Uterus (tissue), 2 donors: ENCODE measurements around the gene CENPO.

ENCODE experiments used
- CTCF ChIP-seq, 4 experiments: fragments of 200-600 bp in 2 of 4; fragments of 450-650 bp in 2 of 4; sonication (generic) in 2 of 4; IDR thresholded peaks; one replicate each; pipeline ENCODE4 v1.5.1; 2016 to 2019; ENCODE audit warnings: antibody characterized with exemption in 4 of 4, mild to moderate bottlenecking in 2 of 4, moderate library complexity in 1 of 4
- POLR2A ChIP-seq, 2 donors: fragments of 450-650 bp; IDR thresholded peaks; one replicate each; pipeline ENCODE4 v1.6.1; 2016; ENCODE audit warnings: antibody characterized with exemption in 2 of 2, mild to moderate bottlenecking in 1 of 2, moderate library complexity in 1 of 2

- TF ChIP-seq CTCF (IDR thresholded peaks at IDR 0.05) = no peak
- TF ChIP-seq POLR2A (IDR thresholded peaks at IDR 0.05) = no peak
Measured at GRCh38 chr2:24870440-24870839, 77.2 kb downstream of the CENPO start.
